ENCODE results near the gene SYNDIG1L. TPM values are rescaled to one million over a fixed set of nuclear protein-coding genes. Genes with fewer than 3 reads are reported as not detected.

SYNDIG1L gene
- total and polyA plus RNA-seq, 2 of the 13 experiments (the other 11 are each of a cell fraction or from before 2014, with no cell fraction given), result 0.04 TPM; not detected in 1

- TF ChIP-seq NCOA1 (CRISPR knock-in tag; IDR thresholded peaks at IDR 0.05), result no peak
- no peak for TF ChIP-seq ELF4 (CRISPR knock-in tag; IDR thresholded peaks at IDR 0.05; ENCODE audit: borderline replicate concordance)
- TF ChIP-seq PTBP1 (IDR thresholded peaks at IDR 0.05; ENCODE audit: low read depth, low read length, poor library complexity, severe bottlenecking), result no peak
- TF ChIP-seq ZSCAN31 (CRISPR knock-in tag; IDR thresholded peaks at IDR 0.05; ENCODE audit: low read depth), result no peak
Measured at GRCh38 chr14:74423246-74423645, 2.8 kb downstream of the SYNDIG1L start (continued).

GRCh38 chr14:74421981-74422380, 4.0 kb downstream of the SYNDIG1L start:
- Histone ChIP-seq H2AFZ (ENCODE audit: low read length) (no peak overlapping the region), H3K27me3 (ENCODE audit: control insufficient read depth in 1 of 2, insufficient read depth in 2 of 2, low read length in 2 of 2) (peaks cover 0 to 17% of the 10 kb centered on the region in 2 experiments; a peak in 1 of 5 replicates), H3K4me1 (ENCODE audit: insufficient read depth, low read length) (no peaks in the 10 kb centered on the region), H3K9ac (ENCODE audit: insufficient read depth, low read depth, low read length) (no peak overlapping the region), H3K4me3 (replicated peaks in 1 of 3; ENCODE audit: insufficient read depth in 1 of 3, low read depth in 2 of 3, low read length in 3 of 3) (no peak overlapping the region), H3K36me3 (replicated peaks in 1 of 2; ENCODE audit: control insufficient read depth in 1 of 2, insufficient read depth in 2 of 2, low read length in 2 of 2) (no peaks in the 10 kb centered on the region), H3K79me2 (ENCODE audit: insufficient read depth, low read length) (no peaks in the 10 kb centered on the region), H3K9me3 (ENCODE audit: low read length) (no peaks in the 10 kb centered on the region), H3K4me2 (ENCODE audit: low read depth, low read length) (no peak overlapping the region), H4K20me1 (ENCODE audit: insufficient read depth, low read length) (no peaks in the 10 kb centered on the region), H3K27ac (ENCODE audit: extremely low read length, insufficient read depth, low read length) (no peak overlapping the region)
- DNase-seq (ENCODE audit: low spot score), result no peak
- no peak for FAIRE-seq
- ChIA-PET CTCF (ENCODE audit: low intra/inter-chr PET ratio, low total read pairs) (no interaction called here), POLR2A (no interaction called here)
- BruUV-seq (replicated peaks), result no TSS peak
- TF ChIP-seq PAF1 (CRISPR knock-in tag; IDR thresholded peaks at IDR 0.05), result no peak
- WGBS (ENCODE audit: low lambda C conversion rate), result 3% methylated on average over 5 of the region's 5 CpGs
- intact Hi-C loops (cut with micrococcal nuclease; ENCODE audit: unreplicated experiment), result no loop called here
- no peak for ATAC-seq
- in situ Hi-C loops (cut with HindIII; ENCODE audit: extremely low pct_ligation_motif_present, low pct_unique_long_range_greater_than_20kb), result no loop called here

GRCh38 chr14:74419086-74419485, 6.9 kb downstream of the SYNDIG1L start:
- Histone ChIP-seq H3K4me3 (replicated peaks in 1 of 3; ENCODE audit: insufficient read depth in 1 of 3, low read depth in 2 of 3, low read length in 3 of 3) (no peak overlapping the region), H3K4me1 (ENCODE audit: insufficient read depth, low read length) (no peaks in the 10 kb centered on the region), H3K27me3 (ENCODE audit: control insufficient read depth in 1 of 2, insufficient read depth in 2 of 2, low read length in 2 of 2) (peaks cover 0 to 25% of the 10 kb centered on the region in 2 experiments; a peak in 2 of 5 replicates), H3K4me2 (ENCODE audit: low read depth, low read length) (no peak overlapping the region), H4K20me1 (ENCODE audit: insufficient read depth, low read length) (no peaks in the 10 kb centered on the region), H3K9me3 (ENCODE audit: low read length) (no peaks in the 10 kb centered on the region), H3K27ac (ENCODE audit: extremely low read length, insufficient read depth, low read length) (no peak overlapping the region), H3K79me2 (ENCODE audit: insufficient read depth, low read length) (no peaks in the 10 kb centered on the region), H3K9ac (ENCODE audit: insufficient read depth, low read depth, low read length) (no peak overlapping the region), H2AFZ (ENCODE audit: low read length) (no peak overlapping the region), H3K36me3 (replicated peaks in 1 of 2; ENCODE audit: control insufficient read depth in 1 of 2, insufficient read depth in 2 of 2, low read length in 2 of 2) (no peaks in the 10 kb centered on the region)
- CTCF ChIA-PET (ENCODE audit: low intra/inter-chr PET ratio, low total read pairs), result no interaction called here
- intact Hi-C loops (cut with micrococcal nuclease; ENCODE audit: unreplicated experiment) (no loop called here), in situ Hi-C loops (cut with HindIII; ENCODE audit: extremely low pct_ligation_motif_present, low pct_unique_long_range_greater_than_20kb) (no loop called here)
- 14% methylated on average over 5 of the region's 5 CpGs for WGBS (ENCODE audit: low lambda C conversion rate)
- BruUV-seq (replicated peaks), result no TSS peak
- POLR2A ChIA-PET, result no interaction called here
- FAIRE-seq (no peak), ATAC-seq (no peak), DNase-seq (ENCODE audit: low spot score) (no peak)
- TF ChIP-seq ZKSCAN5 (CRISPR knock-in tag; IDR thresholded peaks at IDR 0.05) (no peak), MATR3 (CRISPR knock-in tag; IDR thresholded peaks at IDR 0.05) (no peak), ZEB1 (IDR thresholded peaks at IDR 0.05; ENCODE audit: insufficient replicate concordance, low read depth) (no peak), ZNF569 (CRISPR knock-in tag; IDR thresholded peaks at IDR 0.05; ENCODE audit: borderline replicate concordance) (no peak), IRX3 (CRISPR knock-in tag; IDR thresholded peaks at IDR 0.05; ENCODE audit: borderline replicate concordance, low read depth) (no peak), ELF3 (CRISPR knock-in tag; IDR thresholded peaks at IDR 0.05) (no peak), ZC3H4 (CRISPR knock-in tag; IDR thresholded peaks at IDR 0.05; ENCODE audit: borderline replicate concordance) (no peak), DNMT3B (CRISPR knock-in tag; conservative IDR thresholded peaks at IDR 0.05) (no peak), NONO (IDR thresholded peaks at IDR 0.05) (no peak), NONO (CRISPR knock-in tag; conservative IDR thresholded peaks at IDR 0.05) (no peak), U2AF1 (optimal IDR thresholded peaks at IDR 0.05; ENCODE audit: low read depth, low read length) (no peak), NFKB2 (CRISPR knock-in tag; IDR thresholded peaks at IDR 0.05; ENCODE audit: borderline replicate concordance) (no peak), ZSCAN25 (CRISPR knock-in tag; IDR thresholded peaks at IDR 0.05) (no peak), HIVEP1 (CRISPR knock-in tag; IDR thresholded peaks at IDR 0.05) (no peak), ZBTB26 (CRISPR knock-in tag; IDR thresholded peaks at IDR 0.05; ENCODE audit: borderline replicate concordance) (no peak)
